Measurements from ENCODE around the gene MYOT.
A peak's percentile ranks its signal among the peaks of the same experiment; 100 is the strongest.
"Not testable (repeated sequence)": the region's sequence is repeated elsewhere in the genome, so short reads cannot be mapped to it uniquely, and the experiment has no call there.

Gene MYOT

DNA sequence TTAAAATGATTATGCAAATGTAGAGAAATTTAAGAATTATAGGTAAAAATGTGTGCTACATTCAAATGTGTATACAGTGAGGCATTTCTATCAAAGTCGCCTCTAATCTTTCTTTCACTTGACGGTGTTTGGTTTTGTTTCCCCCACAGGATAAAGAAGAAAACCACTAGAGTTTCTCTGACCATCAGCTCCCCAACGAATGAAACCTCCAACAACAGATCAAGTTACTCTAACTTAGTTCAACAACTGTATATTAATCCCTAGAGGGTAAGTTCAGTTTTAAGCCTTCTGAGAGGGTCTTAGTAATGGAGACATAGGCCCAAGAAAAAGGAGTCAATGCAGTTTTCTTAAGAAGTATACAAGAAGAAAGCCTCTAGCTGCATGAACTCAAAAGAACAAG is 11.5 kb upstream of the MYOT start:
- no peak for DNase-seq (ENCODE audit: low spot score)

- DNase-seq (ENCODE audit: low spot score): no peak
These were observed 10.5 kb upstream of the MYOT start for GRCh38 chr5:137856916-137857862.

DNA sequence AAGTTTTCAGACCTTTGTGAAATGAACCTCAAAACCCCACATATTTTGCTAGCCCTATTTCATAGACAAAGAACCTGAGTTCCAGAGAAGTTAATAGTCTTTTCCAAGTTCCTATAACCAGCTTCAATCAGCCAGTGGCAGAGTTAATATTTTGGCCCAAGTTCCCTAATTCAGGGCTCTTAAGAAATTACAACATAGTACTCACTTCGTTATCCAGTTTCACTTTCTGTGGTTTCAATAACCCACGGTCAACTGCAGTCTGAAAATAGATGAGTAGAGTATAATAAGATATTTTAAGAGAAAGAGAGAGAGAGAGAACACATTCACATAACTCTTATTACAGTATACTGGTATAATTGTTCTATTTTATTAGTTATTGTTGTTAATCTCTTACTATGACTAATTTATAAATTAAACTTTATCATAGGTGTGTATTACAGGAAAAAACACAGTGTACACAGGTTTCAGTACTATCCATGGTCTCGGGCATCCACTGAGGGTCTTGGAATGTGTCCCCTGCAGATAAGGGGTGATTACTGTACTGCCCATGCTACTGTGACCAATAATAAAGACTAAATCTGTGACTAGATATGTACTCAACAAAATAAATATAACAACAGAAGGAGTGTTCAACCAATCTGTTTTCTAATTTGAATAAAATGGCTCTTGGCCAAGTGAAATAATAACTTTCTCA is 9.3 kb upstream of the MYOT start:
- DNase-seq (ENCODE audit: low spot score): no peak

DNA sequence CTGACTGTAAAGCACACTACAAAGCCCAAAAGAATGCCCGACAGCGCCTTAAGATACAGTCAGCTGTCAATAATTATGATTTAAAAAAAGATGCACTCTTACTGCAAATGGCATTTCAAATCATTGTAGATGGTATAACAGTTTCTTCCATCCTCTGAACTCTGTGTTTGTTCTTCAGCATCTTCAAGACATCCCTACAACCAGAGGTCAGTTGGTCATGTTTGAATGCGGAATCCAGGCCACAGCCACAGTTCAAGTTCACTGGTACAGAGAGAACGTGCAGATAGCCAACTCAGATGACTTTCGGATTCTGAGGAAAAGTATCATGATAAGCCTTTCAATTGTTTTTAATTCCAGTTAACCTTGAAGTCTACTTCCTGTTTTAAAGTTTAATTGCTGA is 8.7 kb upstream of the MYOT start:
- no peak for DNase-seq (ENCODE audit: low spot score)

DNA sequence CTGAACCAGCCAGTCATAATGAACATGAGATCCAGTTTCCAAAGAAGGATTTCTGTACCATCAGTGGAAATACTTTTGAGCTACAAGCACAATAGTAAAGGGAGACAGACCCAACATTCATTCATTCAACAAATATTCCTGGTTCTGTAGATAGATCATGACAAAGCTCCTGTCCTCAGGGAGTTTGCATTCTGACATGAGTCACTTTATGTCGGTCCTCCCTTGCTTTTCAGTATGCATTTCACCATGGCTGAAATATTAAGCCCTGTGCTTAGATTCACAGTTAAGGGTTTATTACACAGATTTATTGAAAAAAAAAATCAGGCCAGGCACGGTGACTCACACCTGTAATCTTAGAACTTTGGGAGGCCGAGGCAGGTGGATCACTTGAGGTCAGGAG is 5.4 kb upstream of the MYOT start:
- DNase-seq (ENCODE audit: low spot score): no peak

DNA sequence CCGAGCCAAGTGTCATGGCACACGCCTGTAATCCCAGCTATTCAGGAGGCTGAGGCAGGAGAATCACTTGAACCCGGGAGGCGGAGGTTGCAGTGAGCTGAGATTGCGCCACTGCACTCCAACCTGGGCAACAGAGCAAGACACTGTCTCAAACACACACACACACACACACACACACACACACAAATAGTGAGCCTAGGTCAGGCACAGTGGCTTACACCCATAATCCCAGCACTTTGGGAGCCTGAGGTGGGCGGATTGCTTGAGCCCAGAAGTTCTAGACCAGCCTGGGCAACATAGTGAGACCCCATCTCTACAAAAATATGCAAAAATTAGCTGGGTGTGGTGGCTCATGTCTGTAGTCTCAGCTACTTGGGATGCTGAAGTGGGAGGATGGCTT is 4.0 kb upstream of the MYOT start:
- DNase-seq (ENCODE audit: low spot score): not testable (repeated sequence)

DNA sequence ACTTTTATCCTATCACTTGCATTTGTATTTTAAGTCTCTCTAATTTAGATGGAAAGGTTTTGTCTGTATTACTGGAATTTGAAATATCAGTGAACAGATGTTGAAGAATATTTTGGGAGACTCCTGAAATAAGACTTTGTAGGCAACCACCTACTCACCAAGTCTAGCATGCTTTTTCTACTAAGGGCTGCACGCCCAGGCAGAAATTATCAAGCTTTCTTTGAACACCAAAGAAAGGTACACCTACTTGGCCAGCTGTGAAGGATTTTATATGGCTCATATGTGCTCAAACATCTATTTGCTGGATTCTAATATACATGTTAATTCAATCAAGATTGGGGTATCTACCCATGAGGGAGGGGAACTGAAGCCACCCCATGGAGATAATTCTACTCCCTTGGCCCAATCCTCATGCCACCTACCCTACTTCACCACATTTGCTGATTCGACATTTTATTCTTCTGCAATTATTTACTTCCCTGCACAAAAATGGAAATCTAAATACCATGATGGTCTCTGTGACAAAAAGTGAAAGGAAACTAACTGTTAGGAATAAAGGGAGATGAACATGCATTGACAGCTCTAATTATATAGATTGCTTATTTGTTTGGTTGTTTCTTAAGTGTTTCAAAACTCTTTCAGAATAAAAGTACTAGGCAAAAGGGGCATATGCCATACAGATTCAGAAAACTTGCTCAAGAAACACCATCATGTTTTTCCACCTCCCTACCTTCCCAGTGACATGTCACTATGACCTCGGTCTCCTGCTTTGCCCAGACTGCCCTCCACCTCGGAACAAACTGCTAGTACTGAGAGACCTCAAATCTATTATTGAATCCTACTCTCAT is 895 bp upstream of the MYOT start:
- DNase-seq (ENCODE audit: low spot score): no peak

DNA sequence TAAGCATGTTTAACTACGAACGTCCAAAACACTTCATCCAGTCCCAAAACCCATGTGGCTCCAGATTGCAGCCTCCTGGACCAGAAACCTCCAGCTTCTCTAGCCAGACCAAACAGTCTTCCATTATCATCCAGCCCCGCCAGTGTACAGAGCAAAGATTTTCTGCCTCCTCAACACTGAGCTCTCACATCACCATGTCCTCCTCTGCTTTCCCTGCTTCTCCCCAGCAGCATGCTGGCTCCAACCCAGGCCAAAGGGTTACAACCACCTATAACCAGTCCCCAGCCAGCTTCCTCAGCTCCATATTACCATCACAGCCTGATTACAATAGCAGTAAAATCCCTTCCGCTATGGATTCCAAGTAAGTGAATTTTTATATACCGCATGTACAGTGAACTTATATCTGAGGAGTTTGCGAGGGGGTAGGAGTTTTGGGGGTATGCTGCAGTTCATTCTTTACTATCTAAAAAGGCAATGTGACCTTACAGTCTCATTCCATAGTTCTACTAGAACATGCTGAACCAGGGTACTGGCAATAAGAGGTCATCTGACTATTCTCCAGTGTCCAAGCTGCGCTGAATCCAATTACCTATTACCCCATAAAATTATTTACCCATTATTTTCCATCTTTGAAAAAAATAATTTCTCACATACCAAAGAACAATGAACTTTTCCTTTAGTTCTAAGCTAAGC is 3.1 kb downstream of the MYOT start:
- DNase-seq (ENCODE audit: low spot score): no peak

DNA sequence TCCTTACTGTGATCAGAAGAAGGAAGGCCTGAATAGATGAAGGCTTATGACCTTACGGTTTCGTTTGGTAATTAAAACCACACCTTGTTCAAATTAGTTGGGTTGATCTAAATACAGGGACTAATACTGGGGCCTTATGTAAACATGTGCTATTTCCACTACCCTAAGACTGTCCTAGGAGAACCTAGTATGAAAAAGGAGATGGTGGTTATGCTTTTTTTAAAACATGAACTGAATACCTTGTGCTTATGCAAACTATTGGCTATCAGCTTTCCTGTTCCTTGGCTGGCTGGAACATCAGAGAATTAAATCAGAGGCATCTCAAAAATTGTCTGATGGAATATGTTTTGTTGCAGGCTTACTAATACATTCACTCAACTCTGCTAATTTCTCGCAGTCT is 3.9 kb downstream of the MYOT start:
- no peak for DNase-seq (ENCODE audit: low spot score)

GRCh38 chr5:137872466-137872865 is 4.8 kb downstream of the MYOT start:
- no peak for DNase-seq (ENCODE audit: low spot score)

GRCh38 chr5:137876101-137876500 is 8.4 kb downstream of the MYOT start:
- no peak for DNase-seq (ENCODE audit: low spot score)

DNA sequence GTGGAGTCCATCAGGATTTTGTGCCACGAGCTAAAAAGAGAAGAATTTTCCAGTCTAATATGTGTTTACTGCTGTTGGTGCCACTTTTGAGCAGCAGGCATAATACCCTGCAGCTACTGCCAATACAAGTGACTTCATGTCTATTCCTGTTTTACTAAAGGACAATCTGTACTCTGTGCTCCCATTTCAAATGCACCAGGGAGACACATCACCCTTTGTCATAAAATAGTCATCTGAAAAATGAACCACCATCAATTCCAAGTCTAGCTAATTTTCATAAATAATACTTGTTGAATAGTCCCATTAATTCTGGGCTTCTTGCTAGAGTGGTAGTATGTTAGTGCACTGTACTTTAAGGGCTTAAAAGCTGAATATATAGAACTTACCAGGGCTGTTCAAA is 12.7 kb downstream of the MYOT start:
- DNase-seq (ENCODE audit: low spot score): no peak

- DNase-seq (ENCODE audit: low spot score): no peak
These were observed 20.2 kb downstream of the MYOT start for GRCh38 chr5:137887831-137888230.

- DNase-seq (ENCODE audit: low spot score): peak; percentile 11
These were observed 20.8 kb downstream of the MYOT start for GRCh38 chr5:137888466-137888862.

DNA sequence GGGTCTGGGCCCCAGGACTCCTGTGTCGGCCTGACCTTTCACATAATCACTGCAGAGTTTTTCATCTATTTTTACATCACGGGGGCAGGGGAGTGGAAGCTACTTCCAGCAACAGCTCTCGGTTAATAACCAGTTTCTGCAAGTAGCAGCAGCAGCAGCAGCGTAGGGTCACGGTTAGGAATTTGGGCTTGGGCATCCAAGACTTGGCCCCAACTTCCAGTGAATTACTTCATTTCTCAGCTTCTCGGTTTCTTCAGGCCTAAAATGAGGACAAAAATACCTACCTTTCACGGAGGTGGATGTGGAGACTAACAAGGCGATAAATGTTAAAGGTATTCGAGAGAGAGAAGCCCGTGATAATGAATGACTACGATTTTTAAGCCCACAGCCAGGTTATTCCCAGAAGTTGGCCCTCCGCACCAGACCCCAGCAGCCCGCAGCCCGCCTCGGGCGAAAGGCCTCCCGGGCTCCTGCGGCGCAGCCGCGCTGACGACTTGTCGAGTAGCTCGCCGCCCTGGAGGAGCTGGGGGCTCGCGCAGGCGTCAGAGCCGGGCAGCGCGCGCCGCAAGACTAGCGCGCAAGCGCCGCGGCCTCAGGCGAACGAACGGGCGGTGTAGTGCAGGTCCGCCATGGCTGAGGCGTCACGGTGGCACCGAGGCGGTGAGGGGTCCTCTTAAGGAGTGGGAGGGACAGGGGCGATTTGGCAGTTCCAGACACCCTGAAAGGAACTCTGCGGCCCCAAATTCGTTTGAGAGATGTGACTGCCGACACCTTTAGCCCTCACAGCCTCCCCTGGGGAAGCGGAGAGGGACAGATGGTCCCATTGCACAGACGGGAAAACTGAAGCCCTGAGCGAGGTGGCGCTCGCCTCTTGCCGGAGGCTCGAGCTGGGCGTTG is 21.5 kb downstream of the MYOT start, which contains the start of gene PKD2L2:
Gene PKD2L2 (plus strand): TSS at position 595 of the 897 bp plus-strand sequence. CDS start 35 bp downstream, at position 630.
- DNase-seq (ENCODE audit: low spot score): peak; percentile 90

GRCh38 chr5:137890845-137891244 is 23.2 kb downstream of the MYOT start:
- DNase-seq (ENCODE audit: low spot score): no peak

DNA sequence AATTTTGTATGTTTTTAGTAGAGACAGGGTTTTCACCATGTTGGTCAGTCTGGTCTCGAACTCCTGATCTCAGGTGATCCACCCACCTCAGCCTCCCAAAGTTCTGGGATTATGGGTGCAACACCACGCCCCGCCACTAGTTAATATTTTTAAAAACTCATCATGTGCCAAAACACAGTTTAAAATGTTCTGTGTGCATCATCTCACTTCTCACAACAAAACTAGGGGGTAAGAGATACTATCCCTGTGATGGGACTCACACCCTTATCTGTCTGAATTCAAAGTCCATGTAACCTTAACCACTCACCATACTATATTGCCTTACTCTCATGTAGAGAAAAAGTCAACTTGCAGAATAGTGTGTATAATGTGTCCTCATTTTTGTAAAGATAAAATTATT is 24.2 kb downstream of the MYOT start:
- DNase-seq (ENCODE audit: low spot score): no peak

DNA sequence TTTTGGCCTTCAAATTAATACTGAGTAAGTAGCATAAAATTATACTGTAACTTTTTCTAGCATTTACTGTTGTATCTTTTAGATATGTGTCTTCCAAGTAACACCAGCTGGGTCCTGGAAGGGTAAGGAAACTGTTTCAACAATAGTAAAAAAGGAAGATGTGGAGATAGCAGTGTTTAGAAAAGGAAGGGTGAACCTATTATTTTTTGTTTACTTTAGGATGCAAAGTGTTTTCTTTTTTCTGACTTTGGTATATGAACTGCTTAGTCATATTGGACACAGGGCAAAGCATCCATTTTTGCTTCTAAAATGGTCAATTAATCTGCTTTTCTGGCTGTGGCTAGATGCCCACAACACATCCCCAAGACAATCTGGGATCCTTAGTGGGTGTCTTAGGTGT is 26.9 kb downstream of the MYOT start:
- no peak for DNase-seq (ENCODE audit: low spot score)

DNA sequence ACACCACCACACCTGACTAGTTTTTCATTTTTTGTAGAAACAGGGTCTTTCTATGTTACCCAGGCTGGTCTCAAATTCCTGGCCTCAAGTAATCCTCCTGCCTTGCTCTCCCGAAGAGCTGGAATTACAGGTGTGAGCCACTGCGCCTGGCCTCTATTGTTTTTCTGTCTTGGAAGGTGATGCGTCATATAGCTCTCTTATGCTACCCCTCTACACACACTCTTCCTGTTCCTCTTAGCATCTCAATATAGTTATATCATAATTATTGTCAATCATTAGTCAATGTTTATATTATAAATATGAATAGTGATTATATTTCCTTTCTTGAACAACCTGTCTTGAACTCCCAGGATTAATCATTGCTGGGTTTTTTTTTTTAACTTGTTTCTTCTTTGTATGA is 28.9 kb downstream of the MYOT start:
- DNase-seq (ENCODE audit: low spot score): no peak

- no peak for DNase-seq (ENCODE audit: low spot score)
These were observed 31.8 kb downstream of the MYOT start for GRCh38 chr5:137899493-137899892.

Data from SK-N-DZ (cell line).